Measurements from ENCODE around the gene PANK4.
"Not testable (repeated sequence)": the region's sequence is repeated elsewhere in the genome, so short reads cannot be mapped to it uniquely, and the experiment has no call there.

PANK4 gene

DNA sequence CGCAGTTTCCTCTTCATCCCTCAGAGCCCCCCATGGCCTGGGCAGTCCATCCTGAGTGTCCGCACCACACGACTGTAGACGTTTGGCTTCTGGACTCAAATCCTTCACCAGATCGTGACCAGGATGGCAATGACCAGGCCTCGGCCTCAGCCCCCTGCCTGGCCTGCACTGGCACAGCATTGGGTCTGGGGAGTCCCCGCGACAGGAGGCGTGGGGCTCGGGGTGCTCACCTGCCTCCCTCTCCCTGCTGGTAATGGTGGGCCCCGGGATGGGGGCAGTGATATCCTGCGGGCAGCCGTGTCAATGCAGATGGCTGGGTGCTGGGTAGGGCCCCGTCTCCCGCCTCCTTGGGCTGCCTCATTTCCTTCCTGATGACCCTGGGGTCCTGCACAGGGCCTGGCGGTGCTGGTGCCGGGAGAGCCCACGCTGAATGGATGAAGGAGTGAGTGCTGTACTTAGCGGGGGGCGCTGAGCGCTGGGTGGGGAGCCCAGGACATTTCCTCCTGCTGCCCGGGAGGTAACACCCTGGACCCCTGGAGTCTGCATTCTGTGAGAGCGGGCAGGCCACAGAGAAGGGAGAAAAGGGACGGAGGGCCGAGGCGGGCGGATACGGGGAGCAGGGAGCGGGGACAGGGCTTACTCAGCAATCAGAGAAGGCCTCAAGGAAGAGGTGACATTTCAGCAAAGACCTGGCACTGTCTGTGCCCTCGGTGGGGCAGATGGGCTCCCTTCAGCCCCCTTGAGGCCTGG lies 27.6 kb upstream of the PANK4 start:
- H3K4me1 Mint-ChIP-seq (ENCODE audit: low read depth) = peaks cover 22% of the 10 kb centered on the region
- peak overlapping the region; percentile 61 for H3K27ac Mint-ChIP-seq
- H3K9me3 Mint-ChIP-seq (ENCODE audit: low read depth) = no peaks in the 10 kb centered on the region
- no peaks in the 10 kb centered on the region for H3K36me3 Mint-ChIP-seq
- no peaks in the 10 kb centered on the region for H3K27me3 Mint-ChIP-seq
- peak overlapping the region; percentile 63 for H3K4me3 Mint-ChIP-seq

DNA sequence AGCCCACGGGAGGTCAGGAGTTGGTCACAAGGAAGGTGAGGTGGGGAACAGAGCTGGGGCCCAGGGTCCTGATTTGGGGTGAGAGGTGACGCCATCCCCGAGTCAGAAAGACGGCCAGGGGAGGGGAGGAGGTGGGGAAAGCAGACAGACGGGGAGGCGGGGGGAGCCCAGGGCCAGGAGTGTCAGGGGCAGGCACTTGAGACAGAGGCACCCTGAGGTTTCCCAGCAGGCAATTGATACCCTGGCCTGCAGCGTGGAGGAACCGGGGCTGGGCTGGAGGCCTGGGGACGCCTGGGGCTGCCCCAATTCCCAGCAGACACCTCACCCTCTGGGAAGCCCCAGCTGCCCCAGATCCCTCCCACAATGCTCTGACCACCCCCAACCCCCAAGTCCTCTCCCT lies 26.7 kb upstream of the PANK4 start:
- not testable (repeated sequence) for H3K36me3 Mint-ChIP-seq; H3K4me3 Mint-ChIP-seq; H3K27me3 Mint-ChIP-seq; H3K27ac Mint-ChIP-seq; H3K9me3 Mint-ChIP-seq (ENCODE audit: low read depth)
- H3K4me1 Mint-ChIP-seq (ENCODE audit: low read depth) = peaks cover 24% of the 10 kb centered on the region

DNA sequence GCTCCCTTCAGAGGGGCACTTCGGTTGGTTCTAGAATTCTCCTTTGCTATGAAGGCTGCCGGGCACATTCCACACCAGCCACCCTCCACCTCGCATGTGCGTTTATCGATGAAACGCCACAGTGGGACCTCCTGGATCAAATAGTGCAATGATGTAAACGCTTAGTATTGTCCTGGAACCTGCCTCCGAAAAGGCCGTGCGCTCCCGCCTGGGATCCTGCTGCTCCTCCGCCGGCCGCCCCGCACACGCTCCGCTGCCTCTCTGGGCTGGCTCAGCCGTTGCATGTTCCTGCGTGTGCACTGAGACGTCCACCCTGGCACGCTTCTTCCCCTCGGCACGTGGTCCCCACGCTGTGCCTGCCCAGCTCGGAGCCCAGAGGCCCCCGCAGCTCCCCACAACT lies 25.8 kb upstream of the PANK4 start:
- no peak overlapping the region for H3K4me3 Mint-ChIP-seq
- H3K4me1 Mint-ChIP-seq (ENCODE audit: low read depth) = peaks cover 28% of the 10 kb centered on the region
- no peak overlapping the region for H3K27ac Mint-ChIP-seq
- no peaks in the 10 kb centered on the region for H3K27me3 Mint-ChIP-seq
- H3K36me3 Mint-ChIP-seq = no peaks in the 10 kb centered on the region
- H3K9me3 Mint-ChIP-seq (ENCODE audit: low read depth) = no peaks in the 10 kb centered on the region

DNA sequence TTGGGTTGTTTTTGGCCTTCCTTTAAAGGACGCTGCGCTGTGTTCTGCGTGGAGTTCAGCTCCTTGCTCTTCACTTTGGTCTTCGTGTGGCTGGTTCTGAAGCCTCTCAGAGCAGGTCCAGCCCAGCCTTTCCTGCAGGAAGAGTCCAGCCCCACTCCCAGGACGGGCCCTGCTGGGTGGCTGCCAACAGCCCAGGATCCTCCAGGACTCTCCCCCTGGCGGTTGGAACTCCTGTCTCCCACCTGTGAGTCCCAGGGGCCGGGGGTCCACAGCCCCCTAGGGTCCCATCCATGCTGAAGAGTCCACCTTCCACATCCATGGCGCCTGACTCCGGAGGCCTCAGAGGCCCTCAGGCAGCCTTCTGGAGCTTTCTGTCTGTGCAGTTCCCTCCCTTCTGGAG lies 25.1 kb upstream of the PANK4 start:
- not testable (repeated sequence) for H3K27ac Mint-ChIP-seq; H3K9me3 Mint-ChIP-seq (ENCODE audit: low read depth); H3K27me3 Mint-ChIP-seq; H3K4me3 Mint-ChIP-seq; H3K36me3 Mint-ChIP-seq
- peaks cover 30% of the 10 kb centered on the region for H3K4me1 Mint-ChIP-seq (ENCODE audit: low read depth)

DNA sequence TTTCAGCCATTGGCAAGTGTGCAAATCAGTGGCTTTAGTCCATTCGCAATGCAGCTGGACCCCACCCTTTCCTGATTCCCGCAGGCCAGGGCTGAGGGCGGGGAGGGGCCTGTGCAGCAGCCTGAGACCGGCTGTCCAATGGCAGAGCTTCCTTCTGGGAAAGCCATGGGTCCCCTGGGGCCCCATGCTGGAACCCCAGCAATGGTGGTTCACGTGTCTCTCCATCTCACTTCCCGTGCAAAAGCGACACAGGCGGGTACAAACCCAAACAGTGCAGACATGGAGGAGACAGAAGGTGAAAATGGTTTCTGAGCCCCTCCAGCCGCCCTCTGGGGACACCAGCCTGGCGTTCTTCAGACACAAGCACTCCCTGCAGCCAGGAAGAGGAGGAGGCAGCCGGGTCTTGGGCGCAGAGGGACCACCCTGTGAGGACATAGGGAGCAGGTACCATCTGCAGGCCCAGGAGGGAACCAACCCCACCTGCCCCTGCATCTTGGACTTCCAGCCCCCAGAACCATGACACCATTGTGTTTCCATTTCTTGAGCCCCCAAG lies 24.0 kb upstream of the PANK4 start:
- H3K27me3 Mint-ChIP-seq; H3K36me3 Mint-ChIP-seq; H3K9me3 Mint-ChIP-seq (ENCODE audit: low read depth); H3K4me3 Mint-ChIP-seq: not testable (repeated sequence)
- peaks cover 27% of the 10 kb centered on the region for H3K4me1 Mint-ChIP-seq (ENCODE audit: low read depth)
- peak overlapping the region; percentile 87 for H3K27ac Mint-ChIP-seq

DNA sequence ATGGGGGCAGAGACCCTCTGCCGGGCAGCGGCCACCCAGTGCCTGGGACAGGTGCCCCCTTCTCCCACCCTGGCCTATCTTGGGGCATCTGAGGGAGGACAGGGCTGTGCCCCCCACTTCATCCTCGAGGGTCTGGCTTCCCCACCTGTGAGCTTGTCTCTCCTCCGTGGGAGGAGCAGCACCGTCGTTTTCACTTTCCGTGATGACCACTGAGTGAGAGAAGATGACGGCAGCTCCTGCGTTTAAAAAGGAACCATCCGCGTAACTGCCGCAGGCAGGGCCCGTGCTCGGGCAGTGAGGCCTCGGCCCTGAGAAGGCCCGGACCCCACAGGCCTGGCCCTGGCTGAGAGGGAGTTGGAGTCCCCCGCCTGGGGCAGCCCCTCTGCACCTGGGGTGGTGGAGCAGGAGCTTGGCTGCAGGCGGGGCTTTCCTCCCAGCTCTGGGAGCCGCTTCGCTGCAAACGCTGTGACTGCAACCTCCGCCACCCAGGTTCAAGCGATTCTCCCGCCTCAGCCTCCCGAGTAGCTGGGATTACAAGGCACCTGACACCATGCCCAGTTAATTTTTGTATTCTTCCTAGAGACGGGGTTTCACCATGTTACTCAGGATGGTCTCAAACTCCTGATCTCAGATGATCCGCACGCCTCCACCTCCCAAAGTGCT lies 23.1 kb upstream of the PANK4 start:
- H3K4me1 Mint-ChIP-seq (ENCODE audit: low read depth) = peaks cover 27% of the 10 kb centered on the region
- H3K36me3 Mint-ChIP-seq; H3K9me3 Mint-ChIP-seq (ENCODE audit: low read depth); H3K27me3 Mint-ChIP-seq: not testable (repeated sequence)
- peak overlapping the region; percentile 96 for H3K27ac Mint-ChIP-seq
- peak overlapping the region; percentile 88 for H3K4me3 Mint-ChIP-seq

DNA sequence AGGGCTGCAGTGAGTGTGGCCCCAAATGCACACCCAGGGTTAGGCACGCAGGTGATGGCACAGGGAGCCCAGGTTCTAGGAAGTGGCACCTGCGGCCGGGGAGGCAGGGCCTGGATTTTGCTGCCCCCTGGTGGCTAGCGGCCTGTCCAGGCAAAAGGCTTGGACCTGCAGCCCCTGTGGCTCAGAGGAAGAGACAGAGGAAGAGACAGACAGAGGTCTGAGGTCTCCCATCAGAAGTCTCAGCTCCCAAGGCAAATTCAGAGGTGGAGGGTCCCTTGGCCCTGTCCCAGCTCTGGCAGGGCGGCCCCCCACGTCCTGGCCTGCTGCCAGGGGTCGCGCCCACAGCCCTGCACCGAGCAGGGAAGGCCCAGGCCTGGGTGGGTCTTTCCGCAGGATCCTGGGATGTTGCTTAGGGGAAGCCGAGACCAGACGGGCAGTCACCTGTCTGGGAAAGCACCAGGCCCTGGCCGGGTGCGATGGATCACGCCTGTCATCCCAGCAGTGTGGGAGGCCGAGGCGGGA lies 21.7 kb upstream of the PANK4 start:
- peak overlapping the region; percentile 88 for H3K4me3 Mint-ChIP-seq
- H3K9me3 Mint-ChIP-seq (ENCODE audit: low read depth) = no peaks in the 10 kb centered on the region
- H3K4me1 Mint-ChIP-seq (ENCODE audit: low read depth) = peaks cover 27% of the 10 kb centered on the region
- peak overlapping the region; percentile 96 for H3K27ac Mint-ChIP-seq
- no peaks in the 10 kb centered on the region for H3K27me3 Mint-ChIP-seq
- H3K36me3 Mint-ChIP-seq = no peaks in the 10 kb centered on the region

DNA sequence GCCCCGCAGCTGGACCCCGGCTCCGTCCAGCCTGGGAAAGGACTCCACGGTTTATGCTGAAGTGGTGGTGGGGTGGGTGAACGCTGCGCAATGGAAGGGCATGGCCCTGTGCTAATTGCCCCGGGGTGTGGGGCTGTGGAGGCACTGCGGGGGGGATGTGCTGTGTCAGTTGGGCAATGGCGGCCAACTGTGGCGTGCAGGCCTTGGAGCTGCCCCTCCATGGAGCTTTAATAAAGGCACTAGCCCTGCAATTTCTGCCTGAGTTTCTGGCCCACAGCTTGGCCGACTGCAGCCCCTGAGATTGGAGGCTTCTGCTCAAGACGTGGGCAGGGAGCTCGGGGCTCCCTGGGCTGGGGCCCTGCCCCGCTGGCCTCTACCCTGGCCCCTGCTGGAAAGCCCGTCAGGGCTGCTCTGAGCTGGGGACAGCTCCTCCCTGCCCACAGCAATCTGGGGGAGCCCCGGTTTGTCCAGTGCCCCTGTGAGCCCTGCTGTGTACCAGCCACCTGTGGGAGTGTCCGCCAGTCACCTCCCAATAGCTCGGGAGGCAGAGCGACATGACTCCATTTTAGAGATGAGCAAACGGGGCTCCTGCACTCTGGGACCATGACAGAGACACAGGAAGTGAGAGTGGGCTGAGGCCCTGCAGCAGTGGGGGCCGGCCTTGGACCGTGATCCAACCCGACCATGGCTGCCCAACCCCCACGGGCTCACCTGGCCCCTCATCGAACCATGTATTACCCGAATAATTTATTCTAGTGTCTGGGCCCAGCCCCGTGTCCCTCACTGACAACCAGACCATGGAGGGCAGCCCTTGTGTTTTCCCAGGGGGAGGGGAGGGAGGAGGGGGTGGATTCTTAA lies 21.0 kb upstream of the PANK4 start:
- Mint-ChIP-seq H3K9me3 (ENCODE audit: low read depth) (no peaks in the 10 kb centered on the region), H3K27me3 (no peaks in the 10 kb centered on the region), H3K4me1 (ENCODE audit: low read depth) (peaks cover 27% of the 10 kb centered on the region), H3K36me3 (no peaks in the 10 kb centered on the region), H3K27ac (peak overlapping the region; percentile 91), H3K4me3 (peak overlapping the region; percentile 88)

DNA sequence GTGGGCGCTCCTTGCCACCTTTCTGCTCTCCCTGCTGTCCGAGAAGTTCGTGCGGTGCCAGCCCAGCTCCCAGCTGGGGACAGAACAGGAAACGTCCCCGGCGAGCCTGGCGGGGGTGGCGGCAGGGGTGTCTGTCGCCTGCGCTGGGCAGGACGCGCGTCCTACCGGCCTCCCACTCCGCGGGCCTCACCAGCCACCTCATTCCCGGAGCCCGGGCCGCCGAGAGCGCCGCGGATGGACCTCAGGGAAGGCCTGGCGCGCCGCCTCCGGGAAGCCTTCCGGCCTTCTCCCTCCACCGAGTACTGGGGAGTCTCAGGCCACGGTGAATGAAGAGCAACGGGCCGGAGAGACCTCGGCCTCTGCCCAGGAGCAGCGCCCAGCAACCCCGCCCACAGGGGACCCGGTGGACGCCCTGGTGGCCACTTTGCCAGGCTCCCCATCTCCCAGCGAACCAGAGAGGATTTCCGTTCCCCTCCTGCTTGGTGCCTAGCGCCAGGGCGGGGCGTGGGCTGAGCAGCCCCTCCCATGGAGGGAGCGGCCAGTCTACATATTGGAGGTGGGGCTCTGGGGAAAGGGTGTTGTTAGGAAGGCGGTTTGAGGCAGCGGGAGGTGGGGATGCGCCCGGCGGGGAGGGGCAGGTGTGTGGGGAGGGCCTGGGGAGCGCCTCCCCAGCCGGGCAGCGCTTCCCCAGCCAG lies 20.3 kb upstream of the PANK4 start:
- no peaks in the 10 kb centered on the region for H3K9me3 Mint-ChIP-seq (ENCODE audit: low read depth)
- peaks cover 27% of the 10 kb centered on the region for H3K4me1 Mint-ChIP-seq (ENCODE audit: low read depth)
- peak overlapping the region; percentile 78 for H3K27ac Mint-ChIP-seq
- H3K4me3 Mint-ChIP-seq = peak overlapping the region; percentile 88
- H3K27me3 Mint-ChIP-seq = no peaks in the 10 kb centered on the region
- no peaks in the 10 kb centered on the region for H3K36me3 Mint-ChIP-seq

DNA sequence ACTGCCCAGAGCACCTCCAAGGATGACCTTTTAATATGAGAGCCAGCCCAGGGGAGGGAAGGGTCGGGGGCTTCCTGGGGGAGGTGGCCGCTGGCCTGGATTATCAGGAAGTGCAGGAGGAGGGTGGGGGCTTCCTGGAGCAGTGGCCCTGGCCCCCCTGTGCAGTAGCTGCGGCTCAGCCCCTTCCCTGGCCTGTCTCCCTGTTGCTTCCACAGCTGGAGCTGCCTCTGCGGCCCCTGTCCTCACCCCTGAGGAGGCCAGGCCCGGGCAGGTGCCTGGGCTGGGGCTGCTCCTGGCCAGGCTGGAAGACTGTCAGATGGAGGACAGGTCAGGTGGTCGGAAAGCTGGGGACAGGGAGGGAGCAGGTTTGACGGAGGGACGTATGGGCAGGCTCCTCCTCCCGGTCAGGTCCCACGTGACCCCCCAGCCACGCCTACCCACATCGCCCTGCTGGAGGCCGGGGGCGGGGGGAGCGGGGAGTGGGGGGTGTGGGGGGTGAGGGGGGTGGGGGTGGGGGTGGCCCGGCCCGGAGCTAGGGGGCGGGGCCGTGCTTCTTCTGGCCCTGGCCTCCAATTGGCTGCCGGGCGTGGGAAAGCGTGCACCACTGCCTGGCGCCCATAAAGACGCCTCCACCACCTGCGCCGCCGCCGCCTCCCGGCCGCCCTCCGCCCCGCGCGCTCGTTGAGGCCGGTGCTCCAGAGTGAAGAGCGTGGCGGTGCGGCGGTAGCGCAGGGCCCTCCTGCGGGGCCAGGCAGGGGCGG lies 19.5 kb upstream of the PANK4 start:
- Mint-ChIP-seq H3K27ac (no peak overlapping the region), H3K9me3 (ENCODE audit: low read depth) (no peaks in the 10 kb centered on the region), H3K4me3 (peak overlapping the region; percentile 88), H3K4me1 (ENCODE audit: low read depth) (peaks cover 28% of the 10 kb centered on the region), H3K36me3 (no peaks in the 10 kb centered on the region), H3K27me3 (no peaks in the 10 kb centered on the region)

DNA sequence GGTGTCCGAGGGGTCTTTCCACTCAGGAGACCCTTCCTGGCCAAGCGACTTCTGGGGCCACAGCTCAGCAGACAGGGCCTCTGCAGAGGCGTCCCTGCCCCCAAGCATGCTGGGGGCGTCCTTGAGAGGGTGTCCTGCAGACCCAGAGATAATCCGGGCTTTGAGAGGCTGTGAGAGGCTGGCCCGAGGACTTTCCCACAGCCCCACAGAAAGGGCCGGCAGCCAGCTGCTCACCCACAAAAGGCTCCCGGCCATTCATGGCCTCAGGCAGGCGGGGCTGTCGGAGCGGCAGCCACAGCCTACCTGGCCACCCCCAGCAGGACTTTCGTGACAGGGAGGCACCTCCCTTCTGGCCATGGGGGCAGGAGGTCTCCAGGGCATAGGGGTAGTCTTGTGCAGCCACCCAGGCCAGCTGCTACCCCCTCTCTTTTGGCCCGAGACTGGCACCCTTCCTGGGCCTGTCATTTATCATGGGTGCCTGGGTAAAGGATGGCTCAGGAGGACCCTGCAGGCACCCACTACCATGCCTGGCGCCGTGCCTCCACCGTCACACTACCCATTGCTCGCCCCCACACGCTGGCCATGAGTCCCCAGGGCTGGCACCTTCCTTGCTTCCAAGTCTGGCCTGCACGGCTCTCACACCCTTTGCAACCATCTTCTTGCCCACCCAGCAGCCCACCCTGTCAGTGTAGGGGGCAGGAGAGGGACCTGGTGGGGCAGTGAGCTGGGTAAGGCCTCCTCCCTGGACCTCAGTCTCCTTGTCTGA lies 18.7 kb upstream of the PANK4 start:
- H3K27me3 Mint-ChIP-seq = no peaks in the 10 kb centered on the region
- no peak overlapping the region for H3K27ac Mint-ChIP-seq
- H3K4me3 Mint-ChIP-seq = no peak overlapping the region
- H3K4me1 Mint-ChIP-seq (ENCODE audit: low read depth) = peaks cover 26% of the 10 kb centered on the region
- H3K36me3 Mint-ChIP-seq = no peaks in the 10 kb centered on the region
- no peaks in the 10 kb centered on the region for H3K9me3 Mint-ChIP-seq (ENCODE audit: low read depth)

DNA sequence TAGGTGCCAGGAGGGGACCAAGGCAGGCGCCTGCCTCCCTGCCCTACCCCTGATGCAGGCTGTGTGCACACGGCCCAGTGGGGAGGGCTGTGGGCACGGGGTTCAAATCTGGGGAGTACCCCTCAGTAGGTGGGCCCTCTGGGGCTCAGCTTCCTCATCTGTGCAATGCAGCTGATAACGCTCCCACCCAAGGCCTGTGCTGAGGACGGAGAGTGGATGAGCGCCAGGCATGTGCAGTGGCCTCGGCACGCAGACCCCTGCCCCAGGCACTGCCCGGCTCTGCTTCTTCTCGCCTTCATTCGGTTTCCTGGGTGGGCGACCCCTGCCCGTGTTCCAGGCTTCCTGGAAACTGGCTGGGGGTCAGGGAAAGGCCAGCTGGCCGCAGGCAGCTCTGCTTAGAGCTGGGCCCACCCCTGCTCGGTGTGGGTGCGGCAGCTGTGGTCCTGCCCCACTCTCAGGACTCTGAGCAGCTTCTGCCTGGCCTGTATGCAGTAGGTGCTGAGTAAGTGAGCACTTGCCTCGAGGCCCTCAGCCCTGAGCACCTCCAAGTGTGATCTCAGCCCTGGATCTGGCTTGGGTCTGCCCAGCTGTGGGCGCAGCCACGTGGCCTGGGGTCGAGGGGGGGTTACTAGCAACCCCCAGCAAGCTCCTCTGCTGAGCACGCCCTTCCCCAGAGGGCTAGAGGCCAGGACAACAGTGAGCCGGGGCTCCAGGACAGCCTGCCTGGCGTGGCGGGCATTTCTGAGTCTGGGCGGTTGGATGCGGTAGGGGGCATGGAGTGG lies 17.9 kb upstream of the PANK4 start:
- no peaks in the 10 kb centered on the region for H3K9me3 Mint-ChIP-seq (ENCODE audit: low read depth)
- no peaks in the 10 kb centered on the region for H3K27me3 Mint-ChIP-seq
- H3K36me3 Mint-ChIP-seq = no peaks in the 10 kb centered on the region
- no peak overlapping the region for H3K4me3 Mint-ChIP-seq
- no peak overlapping the region for H3K27ac Mint-ChIP-seq
- peaks cover 24% of the 10 kb centered on the region for H3K4me1 Mint-ChIP-seq (ENCODE audit: low read depth)
